HepG2 (cell line): Measurements from ENCODE around the gene KHK. TPM values are rescaled to one million over a fixed set of nuclear protein-coding genes. Genes with fewer than 3 reads are reported as not detected.

Experiments
- ATF1 ChIP-seq: IDR thresholded peaks from 2 replicates; pipeline ENCODE4 v1.6.1; 2016; ENCODE audit warnings: mild to moderate bottlenecking, control low read depth
- CENPX ChIP-seq: sonication (generic); formaldehyde crosslinking; IDR thresholded peaks from 2 replicates; pipeline ENCODE4 v1.9.0; 2021; ENCODE audit warnings: mild to moderate bottlenecking, missing genetic modification reagents, moderate library complexity
- GPBP1L1 ChIP-seq: sonication (generic); formaldehyde crosslinking; IDR thresholded peaks from 2 replicates; pipeline ENCODE4 v1.5.0; 2020; ENCODE audit warnings: mild to moderate bottlenecking, missing genetic modification reagents
- IKZF4 ChIP-seq: sonication (generic); formaldehyde crosslinking; IDR thresholded peaks from 2 replicates; pipeline ENCODE4 v1.5.1; 2020; ENCODE audit warnings: borderline replicate concordance, mild to moderate bottlenecking, low read depth, missing genetic modification reagents; ENCODE audit errors: not compliant biosample characterization
- MTA1 ChIP-seq: sonication (generic); formaldehyde crosslinking; IDR thresholded peaks from 2 replicates; pipeline ENCODE4 v1.4.0; 2020; ENCODE audit warnings: missing genetic modification reagents, mild to moderate bottlenecking, borderline replicate concordance
- NBN ChIP-seq: fragments of 450-650 bp; conservative IDR thresholded peaks from 2 replicates; pipeline ENCODE4 v1.6.1; 2017
- NFIC ChIP-seq: IDR thresholded peaks from 2 replicates; pipeline ENCODE4 v1.6.1; 2012; ENCODE audit warnings: mild to moderate bottlenecking, low read length, inconsistent platforms
- NFKBIZ ChIP-seq: IDR thresholded peaks from 2 replicates; pipeline ENCODE4 v1.6.1; 2018; ENCODE audit warnings: missing genetic modification reagents, missing compliant biosample characterization
- THAP9 ChIP-seq: sonication (generic); formaldehyde crosslinking; IDR thresholded peaks from 2 replicates; pipeline ENCODE4; 2020; ENCODE audit warnings: missing genetic modification reagents, mild to moderate bottlenecking, borderline replicate concordance
- ZFP62 ChIP-seq: sonication (generic); formaldehyde crosslinking; IDR thresholded peaks from 2 replicates; pipeline ENCODE4 v1.4.0; 2020; ENCODE audit warnings: missing genetic modification reagents
- ZNF12 ChIP-seq: sonication (generic); formaldehyde crosslinking; IDR thresholded peaks from 2 replicates; pipeline ENCODE4 v1.5.0; 2020; ENCODE audit warnings: missing genetic modification reagents
- ZNF646 ChIP-seq: sonication (generic); formaldehyde crosslinking; IDR thresholded peaks from 2 replicates; pipeline ENCODE4 v1.9.0; 2021; ENCODE audit warnings: mild to moderate bottlenecking, missing genetic modification reagents
- polyA plus RNA-seq, 8 experiments: library from polyadenylated mRNA; depleted of rRNA in 3 of 8; stranded (reverse) in 7 of 8; unstranded in 1 of 8; fragments of >200 nt; fragmentation: Illumina TruSeq in 4 of 8; extraction: Trizol in 4 of 8; gene quantifications; 2 replicates each; pipeline versions ENCODE4 v1.2.1 to v1.2.3, GENCODE V29; 2011 to 2016; ENCODE audit warnings: low read depth in 4 of 8, missing spikeins in 1 of 8, mixed read lengths in 1 of 8; ENCODE audit not compliant: insufficient read depth in 1 of 8
- total RNA-seq, 5 experiments: library from RNA; depleted of rRNA; stranded (reverse); fragments of >200 nt; fragmentation: Illumina TruSeq; extraction: Trizol; gene quantifications; 2 replicates each; pipeline ENCODE4 v1.2.3, GENCODE V29; 2016; ENCODE audit warnings: low read depth in 1 of 5
- TF ChIP-seq, protein P1 (sequence below): sonication (generic); formaldehyde crosslinking; IDR thresholded peaks from 2 replicates; pipeline ENCODE4 v1.5.1; 2020; ENCODE audit warnings: mild to moderate bottlenecking, missing genetic modification reagents, borderline replicate concordance
- TF ChIP-seq, protein P2 (sequence below): sonication (generic); formaldehyde crosslinking; IDR thresholded peaks from 2 replicates; pipeline ENCODE4 v1.5.0; 2020; ENCODE audit warnings: missing genetic modification reagents

KHK gene
- total and polyA plus RNA-seq, 2 of the 13 experiments (the other 11 are each of a cell fraction or from before 2014, with no cell fraction given): 40.9 to 99.2 TPM

GRCh38 chr2:27133905-27134780 is 47.6 kb downstream of the KHK start, which contains the start of gene PREB (continued):
- no peak for TF ChIP-seq ZNF646
- no peak for TF ChIP-seq ZFP62 (CRISPR knock-in tag)
- TF ChIP-seq THAP9 (CRISPR knock-in tag): peak; percentile 70; the same call in 1 of the 2 replicates
- no peak; the same call in 1 of the 2 replicates for TF ChIP-seq ZNF12 (CRISPR knock-in tag)
- TF ChIP-seq NFIC: no peak
- no peak for TF ChIP-seq NFKBIZ
- peak; percentile 55 for TF ChIP-seq IKZF4 (CRISPR knock-in tag)
- no peak for TF ChIP-seq ATF1 (CRISPR knock-in tag)
- TF ChIP-seq, protein P1, sequence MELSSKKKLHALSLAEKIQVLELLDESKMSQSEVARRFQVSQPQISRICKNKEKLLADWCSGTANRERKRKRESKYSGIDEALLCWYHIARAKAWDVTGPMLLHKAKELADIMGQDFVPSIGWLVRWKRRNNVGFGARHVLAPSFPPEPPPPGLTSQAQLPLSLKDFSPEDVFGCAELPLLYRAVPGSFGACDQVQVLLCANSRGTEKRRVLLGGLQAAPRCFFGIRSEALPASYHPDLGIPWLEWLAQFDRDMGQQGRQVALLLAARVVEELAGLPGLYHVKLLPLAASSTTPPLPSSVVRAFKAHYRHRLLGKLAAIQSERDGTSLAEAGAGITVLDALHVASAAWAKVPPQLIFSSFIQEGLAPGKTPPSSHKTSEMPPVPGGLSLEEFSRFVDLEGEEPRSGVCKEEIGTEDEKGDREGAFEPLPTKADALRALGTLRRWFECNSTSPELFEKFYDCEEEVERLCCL: no peak
- no peak for TF ChIP-seq NBN
- TF ChIP-seq MTA1 (CRISPR knock-in tag): no peak
- TF ChIP-seq CENPX (CRISPR knock-in tag): no peak
- TF ChIP-seq GPBP1L1: no peak
- TF ChIP-seq, protein P2, sequence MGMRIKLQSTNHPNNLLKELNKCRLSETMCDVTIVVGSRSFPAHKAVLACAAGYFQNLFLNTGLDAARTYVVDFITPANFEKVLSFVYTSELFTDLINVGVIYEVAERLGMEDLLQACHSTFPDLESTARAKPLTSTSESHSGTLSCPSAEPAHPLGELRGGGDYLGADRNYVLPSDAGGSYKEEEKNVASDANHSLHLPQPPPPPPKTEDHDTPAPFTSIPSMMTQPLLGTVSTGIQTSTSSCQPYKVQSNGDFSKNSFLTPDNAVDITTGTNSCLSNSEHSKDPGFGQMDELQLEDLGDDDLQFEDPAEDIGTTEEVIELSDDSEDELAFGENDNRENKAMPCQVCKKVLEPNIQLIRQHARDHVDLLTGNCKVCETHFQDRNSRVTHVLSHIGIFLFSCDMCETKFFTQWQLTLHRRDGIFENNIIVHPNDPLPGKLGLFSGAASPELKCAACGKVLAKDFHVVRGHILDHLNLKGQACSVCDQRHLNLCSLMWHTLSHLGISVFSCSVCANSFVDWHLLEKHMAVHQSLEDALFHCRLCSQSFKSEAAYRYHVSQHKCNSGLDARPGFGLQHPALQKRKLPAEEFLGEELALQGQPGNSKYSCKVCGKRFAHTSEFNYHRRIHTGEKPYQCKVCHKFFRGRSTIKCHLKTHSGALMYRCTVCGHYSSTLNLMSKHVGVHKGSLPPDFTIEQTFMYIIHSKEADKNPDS: peak; percentile 23; the same call in 1 of the 2 replicates
